Glutamatergic neuron (in vitro differentiated cells): Measurements from ENCODE around the gene UST. TPM values are rescaled to one million over a fixed set of nuclear protein-coding genes. Genes with fewer than 3 reads are reported as not detected.

Experiments used
- DNase-seq: peaks from one replicate; pipeline ENCODE4 v3.0.0; 2022
- H3K27ac Mint-ChIP-seq: one replicate; pipeline ENCODE4 v1.8.0; 2020; ENCODE audit warnings: mild to moderate bottlenecking, mixed read lengths, inconsistent platforms; ENCODE audit not compliant: unreplicated experiment
- H3K27me3 Mint-ChIP-seq: one replicate; pipeline ENCODE4 v1.8.0; 2020; ENCODE audit warnings: mild to moderate bottlenecking, moderate library complexity, mixed read lengths, inconsistent platforms; ENCODE audit not compliant: unreplicated experiment
- H3K36me3 Mint-ChIP-seq: one replicate; pipeline ENCODE4 v1.8.0; 2020; ENCODE audit warnings: mild to moderate bottlenecking, mixed read lengths, inconsistent platforms; ENCODE audit not compliant: unreplicated experiment
- H3K4me1 Mint-ChIP-seq: one replicate; pipeline ENCODE4 v1.8.0; 2020; ENCODE audit warnings: mild to moderate bottlenecking, low read depth, mixed read lengths, inconsistent platforms; ENCODE audit not compliant: unreplicated experiment
- H3K4me3 Mint-ChIP-seq: one replicate; pipeline ENCODE4 v1.8.0; 2020; ENCODE audit warnings: mild to moderate bottlenecking, mixed read lengths, inconsistent platforms; ENCODE audit not compliant: unreplicated experiment
- H3K9me3 Mint-ChIP-seq: one replicate; pipeline ENCODE4 v1.8.0; 2020; ENCODE audit warnings: mild to moderate bottlenecking, moderate library complexity, mixed read lengths, inconsistent platforms; ENCODE audit not compliant: unreplicated experiment
- CTCF ChIP-seq: fragments of 200-600 bp; sonication (generic); IDR thresholded peaks from one replicate; pipeline ENCODE4 v1.5.0; 2021; ENCODE audit not compliant: partially characterized antibody, unreplicated experiment
- total RNA-seq: library from RNA; stranded (reverse); fragmentation: NEBNext Ultra II Directional; extraction: Animal tissue kit (Norgen Biotek cat#: 25700); gene quantifications from one replicate; pipeline ENCODE4 v1.2.1, GENCODE V29; 2021; ENCODE audit not compliant: unreplicated experiment

The UST gene
- total RNA-seq, 1 donor from 2014 or later, result 11.2 TPM

GRCh38 chr6:148893073-148893472, 146.2 kb downstream of the UST start:
- DNase-seq, result no peak
- no peak overlapping the region for H3K4me3 Mint-ChIP-seq

GRCh38 chr6:148893481-148893880, 146.7 kb downstream of the UST start:
- H3K27ac Mint-ChIP-seq, result no peak overlapping the region

More at GRCh38 chr6:148893073-148893472, 146.2 kb downstream of the UST start:
- peaks cover 13% of the 10 kb centered on the region for H3K36me3 Mint-ChIP-seq
- H3K27ac Mint-ChIP-seq, result no peak overlapping the region
- peaks cover 10% of the 10 kb centered on the region for H3K4me1 Mint-ChIP-seq
- H3K9me3 Mint-ChIP-seq, result peaks cover 2% of the 10 kb centered on the region
- TF ChIP-seq CTCF, result no peak
- H3K27me3 Mint-ChIP-seq, result peaks cover 2% of the 10 kb centered on the region

GRCh38 chr6:148898376-148899014, 151.7 kb downstream of the UST start:
- Mint-ChIP-seq H3K4me1 (no peaks in the 10 kb centered on the region), H3K36me3 (peaks cover 25% of the 10 kb centered on the region), H3K27me3 (no peaks in the 10 kb centered on the region), H3K9me3 (no peaks in the 10 kb centered on the region), H3K27ac (no peak overlapping the region), H3K4me3 (no peak overlapping the region)
- DNase-seq, result no peak
- TF ChIP-seq CTCF, result no peak

More at GRCh38 chr6:148893481-148893880, 146.7 kb downstream of the UST start:
- Mint-ChIP-seq H3K4me1 (peaks cover 9% of the 10 kb centered on the region), H3K36me3 (peaks cover 13% of the 10 kb centered on the region), H3K27me3 (peaks cover 2% of the 10 kb centered on the region), H3K9me3 (peaks cover 2% of the 10 kb centered on the region), H3K4me3 (no peak overlapping the region)
- TF ChIP-seq CTCF, result no peak
- no peak for DNase-seq

GRCh38 chr6:148904896-148905870, 158.4 kb downstream of the UST start:
- Mint-ChIP-seq H3K9me3 (no peaks in the 10 kb centered on the region), H3K4me3 (no peak overlapping the region), H3K27ac (no peak overlapping the region), H3K4me1 (peaks cover 14% of the 10 kb centered on the region), H3K36me3 (peaks cover 11% of the 10 kb centered on the region), H3K27me3 (no peaks in the 10 kb centered on the region)
- no peak for TF ChIP-seq CTCF
- DNase-seq, result no peak
